GM21381 (cell line): ENCODE results near the gene EARS2.
"Not testable (repeated sequence)": the region's sequence is repeated elsewhere in the genome, so short reads cannot be mapped to it uniquely, and the experiment has no call there.

ENCODE experiments used
- ATAC-seq: cut with Tn5 transposase; IDR thresholded peaks from one replicate; pipeline ENCODE4 v1.9.1; 2021; ENCODE audit warnings: mild to moderate bottlenecking, moderate library complexity; ENCODE audit not compliant: unreplicated experiment

EARS2 gene

DNA sequence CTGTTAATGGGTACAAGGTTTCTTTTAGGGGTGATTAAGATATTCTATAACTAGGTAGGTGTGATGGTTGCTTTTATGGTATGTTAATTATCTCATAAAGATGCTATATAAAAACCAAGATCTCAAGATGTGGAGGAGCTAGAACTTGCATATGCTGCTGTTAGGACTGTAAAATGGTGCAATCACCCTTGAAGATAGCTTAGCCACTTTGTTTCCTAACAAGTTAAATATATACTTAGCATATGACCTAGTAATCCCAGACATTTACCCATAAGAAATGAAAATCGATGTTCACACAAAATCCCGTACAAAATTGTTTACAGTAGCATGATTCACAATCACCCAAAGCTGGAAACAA is 71.9 kb downstream of the EARS2 start:
- no peak for ATAC-seq

DNA sequence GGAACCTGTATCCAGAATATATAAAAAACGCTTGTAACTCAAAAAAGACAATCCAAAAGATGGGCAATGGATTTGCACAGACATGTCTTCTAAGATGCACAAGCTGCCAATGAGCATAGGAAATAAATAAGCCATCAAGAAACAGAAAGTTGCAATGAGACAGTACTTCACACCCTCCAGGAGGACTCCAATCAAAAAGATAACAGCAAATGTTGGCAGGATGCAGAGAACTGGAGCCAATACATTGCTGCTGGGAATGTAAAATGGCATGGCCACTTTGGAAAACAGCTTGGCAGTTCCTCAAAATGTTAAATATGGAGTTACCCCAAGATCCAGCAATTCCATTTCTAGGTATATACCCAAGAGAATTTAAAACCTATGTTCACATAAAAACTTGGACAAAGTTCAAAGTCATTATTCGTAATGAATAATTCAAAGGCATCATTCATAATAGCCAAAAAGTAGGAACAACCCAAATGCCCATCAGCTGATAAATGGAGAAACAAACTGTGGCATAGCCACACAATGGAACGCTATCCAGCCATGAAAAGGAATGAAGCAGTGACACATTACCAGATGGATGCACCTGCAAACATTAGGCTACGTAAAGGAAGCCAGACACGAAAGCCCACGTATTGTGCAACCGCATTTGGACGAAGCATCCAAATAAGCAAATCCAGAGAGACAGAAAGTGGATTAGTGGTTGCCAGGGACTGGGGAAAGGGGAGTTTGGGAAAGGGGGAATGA is 72.5 kb downstream of the EARS2 start:
- no peak for ATAC-seq

DNA sequence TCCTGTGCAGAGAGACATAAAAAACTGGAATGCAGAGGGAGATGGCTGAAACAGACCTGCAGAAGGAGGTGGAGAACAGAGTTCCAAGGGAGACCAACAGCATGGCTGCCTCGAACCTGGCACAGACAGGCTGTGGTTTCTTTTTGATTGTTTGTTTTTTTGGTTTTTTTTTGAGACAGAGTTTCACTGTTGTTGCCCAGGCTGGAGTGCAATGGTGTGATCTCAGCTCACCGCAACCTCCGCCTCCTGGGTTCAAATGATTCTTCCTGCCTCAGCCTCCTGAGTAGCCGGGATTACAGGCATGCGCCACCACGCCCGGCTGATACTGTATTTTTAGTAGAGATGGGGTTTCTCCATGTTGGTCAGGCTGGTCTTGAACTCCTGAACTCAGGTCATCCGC is 73.7 kb downstream of the EARS2 start:
- ATAC-seq, result not testable (repeated sequence)

DNA sequence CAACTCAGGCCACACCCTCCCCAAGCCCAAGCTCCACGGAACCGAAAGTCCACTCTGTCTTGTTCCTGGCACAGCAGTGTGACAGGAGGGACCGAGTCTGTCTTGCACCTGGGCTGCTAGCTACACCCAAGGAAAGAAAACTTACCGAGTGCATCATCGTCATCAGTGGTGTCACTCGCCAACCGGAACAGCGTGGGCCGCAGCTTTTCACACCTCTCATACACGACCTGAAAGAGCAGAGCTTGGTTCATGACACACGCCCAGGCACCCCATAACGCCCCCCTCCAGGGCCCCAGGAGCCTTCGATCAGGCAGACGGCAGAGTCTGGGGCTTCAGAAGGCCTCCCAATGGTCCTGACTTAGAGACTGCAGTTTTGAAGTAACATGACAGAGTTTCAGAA is 74.4 kb downstream of the EARS2 start:
- ATAC-seq, result peak; percentile 88

DNA sequence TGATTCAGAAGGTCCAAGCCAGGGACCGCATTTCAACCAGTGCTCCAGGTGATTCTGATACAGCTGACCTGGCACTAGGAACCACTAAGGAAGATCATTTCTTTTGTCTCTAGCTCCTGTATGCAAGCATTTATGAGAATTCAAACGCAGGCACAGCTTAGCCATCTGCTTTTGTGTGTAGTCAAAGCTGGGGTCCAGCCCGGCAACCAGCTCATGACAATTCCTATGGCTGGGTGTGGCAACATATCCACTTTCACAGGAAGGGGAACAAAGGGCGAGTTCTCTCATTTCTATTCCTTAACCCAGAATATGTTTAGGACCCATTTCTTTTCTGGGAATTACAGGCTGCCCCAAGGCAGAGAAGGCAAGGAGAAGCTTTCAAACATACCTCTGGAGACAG is 76.9 kb downstream of the EARS2 start:
- ATAC-seq, result no peak

DNA sequence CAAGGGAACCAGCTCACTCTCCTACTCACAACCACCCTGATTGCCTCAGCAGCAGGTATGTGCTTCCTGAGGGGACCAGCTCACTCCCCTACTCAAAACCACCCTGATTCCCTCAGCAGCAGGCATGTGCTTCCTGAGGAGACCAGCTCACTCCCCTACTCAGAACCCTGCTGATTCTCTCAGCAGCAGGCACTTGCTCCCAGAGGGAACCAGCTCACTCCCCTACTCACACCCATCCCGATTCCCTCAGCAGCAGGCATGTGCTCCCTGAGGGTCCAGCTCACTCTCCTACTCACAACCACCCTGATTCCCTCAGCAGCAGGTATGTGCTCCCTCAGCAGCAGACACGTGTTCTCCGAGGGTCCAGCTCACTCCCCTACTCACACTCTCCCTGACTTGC is 78.0 kb downstream of the EARS2 start:
- no peak for ATAC-seq

DNA sequence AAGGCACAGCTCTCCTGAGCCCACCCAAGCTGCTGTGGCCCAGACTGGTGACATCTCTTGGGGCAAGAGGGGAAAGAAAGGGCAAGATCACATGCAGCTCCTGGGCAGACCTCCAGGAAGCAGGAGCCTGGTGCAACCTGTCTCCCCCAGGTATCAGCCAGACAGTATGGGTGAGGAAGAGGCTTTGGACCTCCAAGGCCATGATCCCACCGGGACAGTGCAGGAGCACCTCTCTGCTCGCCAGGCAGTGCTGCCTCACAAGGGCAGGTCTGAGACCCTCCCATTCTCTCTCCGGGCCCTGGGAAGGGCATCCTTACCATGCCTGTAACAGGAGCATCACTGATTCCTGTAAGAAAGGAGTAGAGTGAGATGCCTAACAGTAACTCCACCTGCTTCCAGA is 78.6 kb downstream of the EARS2 start:
- ATAC-seq, result no peak

DNA sequence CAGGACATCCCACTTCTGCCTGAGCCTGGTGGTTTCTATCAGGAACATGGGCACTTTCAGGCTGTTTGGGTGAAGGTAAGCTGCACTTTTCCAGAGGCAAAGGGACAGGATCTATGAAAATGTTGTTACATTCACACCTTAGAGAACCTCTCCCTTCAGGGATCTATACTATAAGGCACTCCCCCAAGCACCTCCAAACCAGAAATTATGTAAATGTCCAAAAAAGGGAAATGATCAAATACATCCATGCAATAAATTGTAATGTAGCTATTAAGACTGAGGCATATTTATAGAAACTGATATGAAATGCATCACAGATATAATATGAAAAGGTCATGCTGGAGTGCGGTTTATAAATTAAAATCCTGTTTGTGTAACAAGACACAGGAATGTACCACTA is 80.9 kb downstream of the EARS2 start:
- no peak for ATAC-seq
